ENCODE measurements around the gene DMRT1.
"Not testable (repeated sequence)": the region's sequence is repeated elsewhere in the genome, so short reads cannot be mapped to it uniquely, and the experiment has no call there.

DMRT1 gene

GRCh38 chr9:883011-883410 lies 41.5 kb downstream of the DMRT1 start:
- TF ChIP-seq GATA1 (IDR thresholded peaks at IDR 0.05; ENCODE audit: low read depth, low read length) (no peak), POLR2A (IDR thresholded peaks at IDR 0.05; ENCODE audit: low read length) (no peak)
- no peak for DNase-seq

- no peak for DNase-seq
- TF ChIP-seq POLR2A (IDR thresholded peaks at IDR 0.05; ENCODE audit: low read length) (no peak), GATA1 (IDR thresholded peaks at IDR 0.05; ENCODE audit: low read depth, low read length) (no peak)
Observed at GRCh38 chr9:886886-887285, 45.4 kb downstream of the DMRT1 start.

GRCh38 chr9:892123-892522 lies 50.6 kb downstream of the DMRT1 start:
- TF ChIP-seq GATA1 (IDR thresholded peaks at IDR 0.05; ENCODE audit: low read depth, low read length), result no peak
- DNase-seq, result no peak

DNA sequence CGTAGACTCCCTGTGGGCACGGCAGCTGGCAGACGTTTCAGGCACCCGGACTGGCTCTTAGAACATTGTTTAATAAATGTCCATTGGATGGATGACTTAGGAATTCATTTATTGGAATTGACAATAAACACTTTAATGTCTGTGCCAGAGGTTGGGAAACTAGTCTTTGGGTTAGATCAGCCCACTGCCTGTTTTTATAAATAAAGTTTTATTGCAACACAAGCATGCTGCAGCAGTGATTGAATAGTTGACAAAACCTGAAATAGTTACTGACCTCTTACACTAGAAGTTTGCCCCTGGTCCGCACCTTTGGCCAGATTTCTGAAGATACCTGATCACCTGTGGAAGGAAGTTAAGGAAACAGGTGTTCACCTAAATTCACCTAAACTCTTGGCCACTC lies 51.6 kb downstream of the DMRT1 start:
- DNase-seq, result no peak
- no peak for TF ChIP-seq POLR2A (IDR thresholded peaks at IDR 0.05; ENCODE audit: low read length)
- no peak for TF ChIP-seq GATA1 (IDR thresholded peaks at IDR 0.05; ENCODE audit: low read depth, low read length)

GRCh38 chr9:893843-894420 lies 52.4 kb downstream of the DMRT1 start:
- TF ChIP-seq POLR2A (IDR thresholded peaks at IDR 0.05; ENCODE audit: low read length), result no peak
- TF ChIP-seq GATA1 (IDR thresholded peaks at IDR 0.05; ENCODE audit: low read depth, low read length), result no peak
- DNase-seq, result peak; percentile 29 to 56

DNA sequence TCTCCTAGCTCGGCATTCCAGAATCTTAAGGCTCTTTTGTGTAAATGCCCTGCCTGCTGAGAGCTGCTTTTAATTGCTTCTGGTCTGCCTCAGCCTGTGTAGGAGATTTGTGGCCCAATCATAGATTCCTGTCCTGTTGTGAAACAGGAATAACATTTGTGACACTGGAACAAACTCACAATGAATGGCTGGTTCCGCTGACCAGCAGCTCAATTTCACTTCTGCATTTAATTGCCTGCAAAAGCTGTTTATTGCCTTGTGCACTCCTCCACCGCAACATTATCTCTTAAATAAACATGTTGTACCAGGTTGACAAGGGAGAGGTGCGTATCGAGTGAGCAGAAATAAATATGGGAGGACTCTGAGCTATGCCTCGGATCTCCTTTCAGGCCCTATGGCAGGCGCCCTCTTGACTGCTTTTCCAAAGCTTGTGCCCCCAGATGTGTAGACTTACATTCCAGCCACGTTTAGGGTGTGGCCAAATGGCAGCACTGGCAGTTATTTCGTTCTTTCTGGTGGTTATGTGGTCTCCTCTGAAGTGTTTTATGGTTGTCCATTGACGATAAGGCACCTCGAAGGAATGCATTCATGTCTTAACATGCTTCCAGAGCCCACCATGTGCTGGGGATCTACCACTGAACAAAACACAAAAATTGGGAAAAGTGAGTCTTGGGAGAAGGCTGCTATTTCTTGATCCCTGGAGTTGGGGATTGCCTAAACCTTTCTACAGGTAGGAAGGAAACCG lies 58.1 kb downstream of the DMRT1 start:
- TF ChIP-seq POLR2A (IDR thresholded peaks at IDR 0.05; ENCODE audit: low read length), result no peak
- TF ChIP-seq GATA1 (IDR thresholded peaks at IDR 0.05; ENCODE audit: low read depth, low read length), result no peak
- no peak for DNase-seq

DNA sequence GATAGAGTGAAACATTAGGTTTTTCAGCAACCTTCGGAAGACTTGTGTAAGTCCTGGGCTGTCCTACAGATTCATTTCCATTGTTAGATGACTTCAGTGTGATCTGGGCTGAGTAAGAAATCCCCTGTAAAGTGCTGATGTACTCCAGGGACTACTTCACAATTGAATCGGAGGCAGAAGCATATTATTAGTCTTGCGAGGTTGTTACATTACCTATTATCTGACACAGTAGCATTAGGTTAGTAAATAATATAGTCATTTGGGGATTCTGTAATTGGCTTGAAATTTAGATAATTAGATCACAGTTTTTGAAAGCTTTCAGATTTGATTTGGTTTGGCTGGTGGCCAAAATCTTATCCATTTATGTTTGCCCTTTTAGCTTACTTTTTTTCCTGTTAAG lies 62.4 kb downstream of the DMRT1 start:
- TF ChIP-seq GATA1 (IDR thresholded peaks at IDR 0.05; ENCODE audit: low read depth, low read length), result no peak
- no peak for TF ChIP-seq POLR2A (IDR thresholded peaks at IDR 0.05; ENCODE audit: low read length)
- DNase-seq, result no peak

GRCh38 chr9:905906-906305 lies 64.4 kb downstream of the DMRT1 start:
- DNase-seq, result no peak
- TF ChIP-seq POLR2A (IDR thresholded peaks at IDR 0.05; ENCODE audit: low read length), result no peak

GRCh38 chr9:908536-909205 lies 67.2 kb downstream of the DMRT1 start:
- TF ChIP-seq POLR2A (IDR thresholded peaks at IDR 0.05; ENCODE audit: low read length) (no peak), GATA1 (IDR thresholded peaks at IDR 0.05; ENCODE audit: low read depth, low read length) (no peak)
- DNase-seq, result no peak

DNA sequence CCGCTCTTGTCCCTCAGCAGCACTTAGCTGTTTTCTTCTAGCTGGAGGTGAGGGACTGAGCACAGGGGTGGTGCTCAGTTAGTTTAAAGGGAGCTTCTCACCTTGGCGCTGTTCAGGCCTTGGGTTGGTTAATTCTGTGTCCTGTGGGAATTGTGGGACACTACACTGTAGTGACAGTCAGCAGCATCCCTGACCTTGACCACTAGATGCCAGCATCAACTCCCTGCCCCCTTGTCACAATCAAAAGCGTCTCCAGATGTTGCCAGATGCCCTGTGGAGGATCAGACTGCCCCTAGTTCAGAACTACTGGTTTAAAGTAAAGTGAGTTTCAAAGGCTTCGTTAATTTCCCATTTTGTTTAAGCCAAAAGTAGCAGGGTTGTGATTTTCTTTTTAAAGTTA lies 69.5 kb downstream of the DMRT1 start:
- TF ChIP-seq GATA1 (IDR thresholded peaks at IDR 0.05; ENCODE audit: low read depth, low read length) (no peak), POLR2A (IDR thresholded peaks at IDR 0.05; ENCODE audit: low read length) (no peak)
- no peak for DNase-seq

DNA sequence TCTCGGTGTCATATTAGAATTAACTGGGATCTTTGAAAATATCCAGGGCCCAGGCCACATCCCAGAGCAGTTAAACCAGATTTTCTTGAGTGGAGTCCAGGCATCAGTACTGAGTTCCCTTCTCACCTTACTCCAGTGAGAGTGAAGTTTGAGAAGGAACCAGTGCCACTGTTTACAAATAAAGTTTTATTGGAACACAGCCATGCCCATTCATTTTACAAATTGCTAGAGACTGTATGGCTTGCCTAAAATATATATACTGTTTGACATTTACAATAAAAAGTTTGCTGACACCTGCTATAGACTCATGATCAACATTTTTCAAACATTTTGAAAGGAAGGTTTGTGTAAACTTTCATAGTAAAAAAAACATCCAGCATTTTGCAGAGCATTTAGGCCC lies 71.3 kb downstream of the DMRT1 start:
- no peak for DNase-seq
- no peak for TF ChIP-seq GATA1 (IDR thresholded peaks at IDR 0.05; ENCODE audit: low read depth, low read length)
- no peak for TF ChIP-seq POLR2A (IDR thresholded peaks at IDR 0.05; ENCODE audit: low read length)

DNA sequence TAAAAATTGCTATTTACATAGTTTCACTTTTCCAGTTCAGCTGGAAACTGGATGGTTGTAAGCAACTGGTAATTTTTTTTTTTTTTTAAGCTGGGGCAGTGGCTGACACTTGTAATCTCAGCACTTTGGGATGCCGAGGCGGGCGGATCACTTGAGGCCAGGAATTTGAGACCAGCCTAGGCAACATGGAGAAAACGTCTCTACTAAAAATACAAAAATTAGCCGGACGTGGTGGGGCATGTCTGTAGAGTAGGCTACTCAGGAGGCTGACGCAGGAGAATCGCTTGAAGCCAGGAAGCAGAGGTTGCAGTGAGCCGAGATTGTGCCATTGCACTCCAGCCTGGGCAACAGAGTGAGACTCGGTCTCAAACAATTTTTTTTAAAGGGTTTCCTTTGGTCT lies 72.0 kb downstream of the DMRT1 start:
- DNase-seq, result not testable (repeated sequence)

GRCh38 chr9:917730-918129 lies 76.2 kb downstream of the DMRT1 start:
- TF ChIP-seq POLR2A (IDR thresholded peaks at IDR 0.05; ENCODE audit: low read length), result no peak
- TF ChIP-seq GATA1 (IDR thresholded peaks at IDR 0.05; ENCODE audit: low read depth, low read length), result no peak
- DNase-seq, result no peak

DNA sequence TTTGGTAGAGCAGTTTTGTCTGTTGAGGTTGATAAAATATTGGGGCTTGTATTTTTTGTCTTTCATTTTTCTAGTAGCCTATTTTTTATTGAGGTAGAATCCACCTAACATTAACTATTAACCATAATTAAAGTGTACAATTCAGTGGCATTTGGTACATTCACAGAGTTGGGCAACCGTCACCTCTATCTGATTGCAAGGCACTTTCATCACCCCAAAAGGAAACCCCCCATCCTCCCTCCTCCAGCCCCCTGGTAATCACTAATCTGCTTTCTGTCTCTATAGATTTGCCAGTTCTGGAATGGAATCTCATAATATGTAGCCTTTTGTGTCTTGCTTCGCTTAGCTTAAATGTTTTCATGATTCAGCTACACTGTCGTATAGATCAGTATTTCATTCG lies 79.4 kb downstream of the DMRT1 start:
- peak in 1 of 2 experiments; percentile 18 for DNase-seq
- TF ChIP-seq POLR2A (IDR thresholded peaks at IDR 0.05; ENCODE audit: low read length) (no peak), GATA1 (IDR thresholded peaks at IDR 0.05; ENCODE audit: low read depth, low read length) (no peak)

DNA sequence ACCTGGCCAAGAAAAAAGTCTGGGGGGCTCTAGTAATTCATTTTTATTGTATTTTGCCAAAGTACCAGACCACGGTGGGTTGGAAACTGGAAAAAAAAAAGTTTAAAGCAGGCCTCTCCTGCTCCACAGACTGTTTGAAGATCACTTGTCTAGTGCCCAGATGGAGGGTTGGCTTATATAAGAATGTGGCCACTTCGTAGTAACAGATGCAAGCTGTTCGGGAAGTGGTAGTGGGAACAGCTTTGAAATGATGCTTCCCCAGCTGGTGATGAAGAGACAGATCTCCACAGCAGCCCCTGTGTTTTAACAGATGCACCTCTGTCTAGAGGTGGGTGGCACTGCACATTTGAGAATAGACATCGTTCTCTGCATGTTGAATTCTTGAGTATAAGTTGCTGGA lies 80.7 kb downstream of the DMRT1 start:
- DNase-seq, result no peak
- TF ChIP-seq GATA1 (IDR thresholded peaks at IDR 0.05; ENCODE audit: low read depth, low read length) (no peak), POLR2A (IDR thresholded peaks at IDR 0.05; ENCODE audit: low read length) (no peak)
